ENCODE measurements around the gene KCNQ4. TPM values are rescaled to one million over a fixed set of nuclear protein-coding genes. Genes with fewer than 3 reads are reported as not detected.

KCNQ4 gene
- total RNA-seq, 2 donors from 2014 or later = 1.0 to 1.7 TPM

- H3K27ac ChIP-seq = no peak overlapping the region
- H3K27me3 ChIP-seq = no peaks in the 10 kb centered on the region
- H3K36me3 ChIP-seq = peaks cover 76% of the 10 kb centered on the region
- DNase-seq (ENCODE audit: low spot score) = peak; percentile 54
- no peaks in the 10 kb centered on the region for H3K9me3 ChIP-seq
- peaks cover 0 to 27% of the 10 kb centered on the region in 2 donors for H3K4me1 ChIP-seq
- no peak overlapping the region for H3K4me3 ChIP-seq
- TF ChIP-seq CTCF (IDR thresholded peaks at IDR 0.05) = peak in 1 of 2 donors; percentile 19
Measured at GRCh38 chr1:40769815-40770214, 13.8 kb upstream of the KCNQ4 start.

- TF ChIP-seq CTCF (IDR thresholded peaks at IDR 0.05) = no peak
Measured at GRCh38 chr1:40770296-40771070, 13.1 kb upstream of the KCNQ4 start.

GRCh38 chr1:40772146-40772955 lies 11.2 kb upstream of the KCNQ4 start:
- Histone ChIP-seq H3K9me3 (peaks cover 4 to 7% of the 10 kb centered on the region in 2 donors), H3K27ac (no peak overlapping the region), H3K4me1 (peaks cover 0 to 26% of the 10 kb centered on the region in 2 donors), H3K4me3 (no peak overlapping the region), H3K36me3 (peaks cover 51% of the 10 kb centered on the region), H3K27me3 (no peaks in the 10 kb centered on the region)
- DNase-seq (ENCODE audit: low spot score) = no peak
- no peak for TF ChIP-seq CTCF (IDR thresholded peaks at IDR 0.05)

More at GRCh38 chr1:40770296-40771070, 13.1 kb upstream of the KCNQ4 start:
- Histone ChIP-seq H3K27ac (no peak overlapping the region), H3K4me3 (no peak overlapping the region), H3K4me1 (peaks cover 0 to 27% of the 10 kb centered on the region in 2 donors), H3K27me3 (no peaks in the 10 kb centered on the region), H3K9me3 (no peaks in the 10 kb centered on the region), H3K36me3 (peaks cover 70% of the 10 kb centered on the region)
- DNase-seq (ENCODE audit: low spot score) = no peak

GRCh38 chr1:40773748-40774265 lies 9.8 kb upstream of the KCNQ4 start:
- H3K9me3 ChIP-seq = peaks cover 4 to 7% of the 10 kb centered on the region in 2 donors
- TF ChIP-seq CTCF (IDR thresholded peaks at IDR 0.05) = no peak
- no peaks in the 10 kb centered on the region for H3K27me3 ChIP-seq
- H3K36me3 ChIP-seq = peaks cover 36% of the 10 kb centered on the region
- H3K4me1 ChIP-seq = peaks cover 0 to 11% of the 10 kb centered on the region in 2 donors
- H3K27ac ChIP-seq = no peak overlapping the region
- H3K4me3 ChIP-seq = no peak overlapping the region
- no peak for DNase-seq (ENCODE audit: low spot score)

GRCh38 chr1:40774266-40774998 lies 9.2 kb upstream of the KCNQ4 start:
- Histone ChIP-seq H3K27me3 (no peaks in the 10 kb centered on the region), H3K27ac (no peak overlapping the region), H3K9me3 (peaks cover 4 to 7% of the 10 kb centered on the region in 2 donors), H3K4me1 (peaks cover 0 to 5% of the 10 kb centered on the region in 2 donors), H3K4me3 (no peak overlapping the region), H3K36me3 (peaks cover 30% of the 10 kb centered on the region)
- peak; percentile 69 to 80 for TF ChIP-seq CTCF (IDR thresholded peaks at IDR 0.05)
- DNase-seq (ENCODE audit: low spot score) = no peak
